GM21390 (cell line): Measurements from ENCODE around the gene KRTAP2-3.
"Not testable (repeated sequence)": the region's sequence is repeated elsewhere in the genome, so short reads cannot be mapped to it uniquely, and the experiment has no call there.

Experiments used
- ATAC-seq: cut with Tn5 transposase; IDR thresholded peaks from one replicate; pipeline ENCODE4 v1.9.1; 2021; ENCODE audit not compliant: unreplicated experiment

KRTAP2-3 gene

DNA sequence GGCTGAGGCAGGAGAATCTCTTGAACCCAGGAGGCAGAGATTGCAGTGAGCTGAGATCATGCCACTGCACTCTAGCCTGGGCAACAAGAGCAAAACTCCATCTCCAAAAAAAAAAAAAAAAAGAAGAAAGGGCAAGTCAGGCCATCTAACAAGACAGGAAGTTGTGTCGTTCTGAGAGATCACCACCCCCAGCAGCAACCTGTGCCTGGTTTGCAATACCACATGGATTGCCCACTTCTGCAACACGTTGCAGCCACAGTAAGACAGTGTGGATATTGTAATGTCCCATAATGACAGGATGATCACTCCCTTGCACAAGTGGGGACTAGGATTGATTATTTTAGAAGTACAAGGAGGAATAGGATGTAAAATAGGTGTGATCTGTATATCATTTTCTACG, 9.1 kb upstream of the KRTAP2-3 start:
- ATAC-seq, result no peak

DNA sequence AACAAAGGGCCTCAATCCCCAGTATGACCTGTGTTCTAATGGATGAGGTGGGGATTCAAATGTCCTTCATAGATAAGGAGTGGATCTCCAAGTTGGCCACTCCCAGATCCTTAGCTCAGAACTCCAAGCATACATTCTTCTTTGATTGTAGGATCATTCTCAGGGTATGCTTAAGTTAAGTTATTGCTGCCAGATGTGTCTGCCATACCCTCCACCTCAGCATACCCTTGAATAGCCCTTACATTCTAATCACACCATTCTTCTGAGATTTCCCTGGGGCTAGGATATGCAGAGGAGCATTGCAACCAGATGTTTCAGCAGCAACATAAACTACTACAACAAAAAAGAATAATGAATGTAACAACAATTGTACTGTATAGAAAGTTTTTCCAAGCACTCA, 7.4 kb upstream of the KRTAP2-3 start:
- ATAC-seq, result no peak

DNA sequence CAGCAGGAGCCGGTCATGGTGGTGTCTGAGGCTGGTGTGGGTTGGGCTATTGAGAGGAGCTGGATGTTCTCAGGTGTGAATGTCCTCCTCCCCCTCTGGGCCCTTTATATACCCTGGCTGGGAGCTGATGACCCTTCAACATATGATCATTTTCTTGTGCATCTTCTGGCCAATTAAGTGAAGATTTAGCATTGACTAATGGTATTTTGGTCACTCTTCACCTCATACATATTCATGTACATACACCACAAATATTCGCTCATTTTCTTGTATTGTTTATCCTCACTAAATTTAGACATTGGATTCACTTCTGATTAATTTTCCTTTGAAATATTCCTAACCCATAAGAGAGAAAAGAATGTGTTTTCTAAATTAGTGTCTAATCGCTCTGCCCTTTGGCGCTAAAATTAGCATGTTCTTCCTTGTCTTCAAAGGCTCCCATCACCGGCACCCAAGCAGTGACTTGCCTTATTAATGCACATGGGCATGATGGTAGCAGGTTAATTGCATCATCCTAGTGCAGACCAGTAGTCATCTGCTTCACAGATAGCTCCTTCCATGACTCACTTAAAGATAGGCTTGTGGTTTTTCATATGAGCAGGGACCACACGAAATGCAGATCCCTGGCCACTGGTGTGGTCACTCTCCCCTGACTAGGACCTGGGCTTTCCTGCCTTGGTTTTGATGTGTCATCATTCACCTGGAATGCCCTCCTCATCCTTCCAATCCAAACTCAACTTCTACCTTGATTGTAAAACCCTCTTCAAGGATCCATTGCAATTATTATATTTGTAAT, 6.1 kb upstream of the KRTAP2-3 start, which contains the start of gene KRTAP2-4:
TSS of gene KRTAP2-4 (minus strand) at position 51 of the 796 bp plus-strand sequence. CDS start at position 17, 34 bp downstream.
- ATAC-seq, result no peak

DNA sequence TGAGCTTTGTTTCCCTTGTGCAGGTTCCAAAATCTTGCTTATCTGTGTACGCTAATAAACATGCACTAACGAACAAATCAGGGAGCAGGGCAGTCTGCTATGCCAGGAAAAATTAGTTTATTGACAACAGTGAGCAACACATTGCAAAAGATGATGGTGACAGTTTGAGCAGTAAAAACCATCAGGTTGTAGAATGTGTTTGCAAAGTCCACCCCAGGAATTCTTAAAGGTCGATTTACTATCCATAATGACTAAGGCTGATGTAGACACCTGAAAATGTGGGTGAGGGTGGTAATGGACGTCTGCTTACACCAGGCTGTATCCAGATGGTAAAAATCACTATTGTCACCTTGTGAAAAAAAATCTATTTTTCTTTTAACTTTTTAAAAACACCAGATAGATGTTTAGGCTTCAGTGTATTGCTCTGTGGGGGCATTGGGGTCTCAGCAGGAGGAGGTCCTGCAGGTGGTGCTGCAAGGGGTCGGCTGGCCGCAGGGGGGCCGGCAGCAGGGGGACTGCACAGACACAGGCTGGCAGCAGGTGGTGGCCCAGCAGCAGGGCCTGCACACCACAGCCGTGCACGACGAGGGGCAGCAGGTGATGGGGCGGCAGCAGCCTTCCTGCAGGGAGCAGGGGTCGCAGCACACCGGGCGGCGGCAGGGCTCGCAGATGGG, 5.2 kb upstream of the KRTAP2-3 start:
- ATAC-seq, result not testable (repeated sequence)

DNA sequence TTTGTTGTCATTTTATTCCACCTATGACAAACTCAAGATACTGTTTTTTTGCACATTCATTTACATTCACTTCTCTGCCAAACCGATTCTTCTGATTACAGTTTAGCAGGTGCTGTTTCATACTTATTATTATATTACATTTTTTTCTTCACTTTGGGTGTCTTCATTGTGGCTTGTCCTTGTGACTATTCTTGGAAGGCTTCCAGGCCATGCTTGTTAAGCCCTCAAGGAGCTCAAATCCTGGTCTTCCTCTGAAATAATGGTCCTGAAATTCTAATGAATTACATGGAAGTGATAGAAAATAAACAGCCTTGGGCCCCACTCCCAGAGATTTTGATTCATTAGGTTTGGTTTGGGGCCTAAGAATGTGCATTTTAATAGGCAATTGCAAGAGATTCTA, 4.4 kb upstream of the KRTAP2-3 start:
- ATAC-seq, result no peak

DNA sequence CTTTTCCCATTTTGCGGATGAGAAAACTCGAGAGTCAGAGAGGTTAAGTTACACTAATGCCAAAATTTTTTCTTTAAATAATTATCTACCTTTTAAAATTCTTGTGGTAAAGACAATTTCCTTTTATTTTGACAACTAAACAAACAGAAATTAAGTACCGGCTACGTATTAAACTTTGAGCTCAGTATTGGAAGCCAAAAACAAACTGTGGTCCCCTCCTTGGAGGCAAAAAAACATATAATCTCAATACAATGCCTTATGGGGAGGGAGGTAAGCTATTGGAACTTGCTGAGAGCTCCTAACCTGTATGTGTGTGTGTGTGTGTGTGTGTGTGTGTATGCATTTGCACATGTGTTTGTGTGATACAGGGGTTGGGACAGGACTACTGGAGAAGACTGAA, 3.5 kb upstream of the KRTAP2-3 start:
- no peak for ATAC-seq

DNA sequence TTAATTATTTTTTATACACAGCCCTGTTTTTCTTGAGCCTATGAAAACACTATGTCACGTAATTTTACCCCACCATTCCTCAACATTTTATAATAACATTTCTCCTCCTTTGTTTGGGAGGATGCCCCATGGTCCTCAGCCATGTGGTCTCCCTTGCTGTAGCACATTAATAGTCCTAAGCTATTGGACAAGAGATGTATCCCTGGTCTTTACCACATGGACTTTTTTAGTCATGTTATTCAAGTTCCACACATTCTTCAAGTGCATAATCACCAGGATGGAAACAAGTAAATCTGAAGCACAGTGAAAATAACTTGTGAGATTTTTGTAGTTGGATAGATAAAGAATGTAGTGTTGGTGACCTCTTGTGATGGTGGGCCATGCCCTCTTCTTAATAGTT, 2.0 kb upstream of the KRTAP2-3 start:
- no peak for ATAC-seq

DNA sequence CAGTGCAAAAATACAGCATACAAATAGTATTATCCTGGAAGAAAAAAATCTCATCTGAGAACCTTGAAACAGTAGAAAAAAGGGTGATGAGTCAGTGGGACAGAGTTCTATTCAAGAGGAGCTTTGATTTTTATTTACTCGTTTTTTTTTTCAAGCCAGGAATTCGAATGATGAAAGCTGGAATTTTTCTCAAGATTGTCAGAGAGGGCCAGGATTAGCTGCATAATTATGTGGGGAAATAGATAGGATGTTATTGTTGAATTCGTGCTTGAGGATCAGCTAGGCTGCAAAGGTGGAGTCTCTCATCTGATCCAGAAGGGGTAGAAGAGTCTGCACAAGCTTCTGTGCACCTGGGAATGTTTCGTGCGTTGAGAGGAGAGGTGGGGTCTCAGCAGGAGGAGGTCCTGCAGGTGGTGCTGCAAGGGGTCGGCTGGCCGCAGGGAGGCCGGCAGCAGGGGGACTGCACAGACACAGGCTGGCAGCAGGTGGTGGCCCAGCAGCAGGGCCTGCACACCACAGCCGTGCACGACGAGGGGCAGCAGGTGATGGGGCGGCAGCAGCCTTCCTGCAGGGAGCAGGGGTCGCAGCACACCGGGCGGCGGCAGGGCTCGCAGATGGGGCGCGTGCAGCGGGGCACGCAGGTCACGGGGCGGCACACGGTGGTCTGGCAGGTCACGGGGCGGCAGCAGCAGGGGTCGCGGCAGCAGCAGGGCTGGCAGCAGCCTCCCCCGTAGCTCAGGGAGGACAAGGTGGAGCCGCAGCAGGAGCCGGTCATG, 450 bp downstream of the KRTAP2-3 start:
- not testable (repeated sequence) for ATAC-seq

DNA sequence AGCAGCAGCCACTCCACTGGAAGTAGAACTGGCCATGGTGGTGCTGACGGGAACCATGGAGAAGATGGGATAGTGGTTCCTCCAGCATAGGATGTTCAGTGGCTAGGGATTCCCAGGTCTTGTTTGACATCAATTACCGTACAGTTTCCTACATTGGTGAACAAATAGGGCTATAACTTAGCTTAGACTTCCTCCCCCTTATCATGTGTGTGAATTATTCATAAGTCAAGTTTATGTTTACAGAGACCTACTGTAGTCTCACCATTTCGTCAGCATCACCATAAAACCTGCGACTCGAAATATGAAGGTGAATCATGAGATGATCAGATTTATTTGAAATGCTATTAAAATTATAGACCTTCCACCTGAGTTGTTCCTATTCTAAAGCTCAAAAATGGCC, 1.2 kb downstream of the KRTAP2-3 start:
- ATAC-seq, result no peak

DNA sequence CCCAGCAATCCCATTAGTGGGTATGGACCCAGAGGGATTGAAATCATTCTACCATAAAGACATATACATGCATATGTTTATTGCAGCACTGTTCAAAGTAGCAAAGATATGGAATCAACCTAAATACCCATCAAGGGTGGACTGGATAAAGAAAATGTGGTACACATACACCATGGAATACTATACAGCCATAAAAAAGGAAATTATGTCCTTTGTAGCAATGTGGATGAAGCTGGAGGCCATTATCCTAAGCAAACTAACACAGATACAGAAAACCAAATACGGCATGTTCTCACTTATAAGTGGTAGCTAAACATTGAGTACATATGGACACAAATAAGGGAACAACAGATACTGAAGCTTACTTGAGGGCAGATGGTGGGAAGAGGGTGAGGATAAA, 2.4 kb downstream of the KRTAP2-3 start:
- ATAC-seq, result no peak

DNA sequence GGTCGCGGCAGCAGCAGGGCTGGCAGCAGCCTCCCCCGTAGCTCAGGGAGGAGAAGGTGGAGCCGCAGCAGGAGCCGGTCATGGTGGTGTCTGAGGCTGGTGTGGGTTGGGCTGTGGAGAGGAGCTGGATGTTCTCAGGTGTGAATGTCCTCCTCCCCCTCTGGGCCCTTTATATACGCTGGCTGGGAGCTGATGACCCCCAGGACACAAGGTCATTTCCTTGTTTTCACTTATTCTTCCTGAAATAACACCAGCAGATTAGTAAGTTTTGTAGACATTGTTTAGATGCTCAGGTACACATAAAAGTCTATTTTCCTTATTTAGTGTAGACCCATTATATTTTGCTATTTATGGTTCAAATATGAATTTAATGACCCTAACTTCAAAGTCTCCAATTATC, 4.8 kb downstream of the KRTAP2-3 start, which contains the start of gene KRTAP2-2:
TSS of gene KRTAP2-2 (minus strand) at position 101 of the 400 bp plus-strand sequence. CDS start at position 82, 19 bp downstream.
- not testable (repeated sequence) for ATAC-seq

DNA sequence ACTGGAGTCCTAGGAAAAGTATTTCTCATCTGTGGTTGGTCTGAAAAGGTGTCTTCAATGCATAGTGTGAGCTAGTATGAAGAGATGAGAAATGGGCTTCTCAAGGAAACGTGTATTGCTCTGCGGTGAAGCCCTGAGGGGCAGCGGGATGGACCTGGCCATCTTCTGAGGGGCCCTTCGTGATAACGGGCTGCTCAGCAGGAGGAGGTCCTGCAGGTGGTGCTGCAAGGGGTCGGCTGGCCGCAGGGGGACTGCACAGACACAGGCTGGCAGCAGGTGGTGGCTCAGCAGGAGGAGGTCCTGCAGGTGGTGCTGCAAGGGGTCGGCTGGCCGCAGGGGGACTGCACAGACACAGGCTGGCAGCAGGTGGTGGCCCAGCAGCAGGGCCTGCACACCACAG, 5.4 kb downstream of the KRTAP2-3 start:
- not testable (repeated sequence) for ATAC-seq

DNA sequence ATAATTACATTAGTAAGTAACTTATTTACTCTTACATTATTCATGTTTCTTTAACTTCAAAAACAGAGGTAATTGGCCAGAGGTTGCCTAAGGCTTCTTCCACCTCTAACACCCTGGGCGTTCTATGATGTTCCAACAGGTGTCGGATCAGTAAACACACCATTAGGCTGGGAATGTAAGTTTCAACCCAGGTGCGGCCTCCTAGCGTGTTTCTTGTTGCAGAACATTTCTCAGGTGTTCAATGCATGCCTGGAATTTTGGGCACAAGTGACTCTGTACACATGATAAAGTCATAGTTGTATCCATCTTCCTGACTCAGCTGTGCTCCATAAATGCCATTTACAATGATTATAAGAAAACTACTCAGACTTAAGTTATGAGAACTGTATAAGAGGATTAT, 5.9 kb downstream of the KRTAP2-3 start:
- no peak for ATAC-seq

DNA sequence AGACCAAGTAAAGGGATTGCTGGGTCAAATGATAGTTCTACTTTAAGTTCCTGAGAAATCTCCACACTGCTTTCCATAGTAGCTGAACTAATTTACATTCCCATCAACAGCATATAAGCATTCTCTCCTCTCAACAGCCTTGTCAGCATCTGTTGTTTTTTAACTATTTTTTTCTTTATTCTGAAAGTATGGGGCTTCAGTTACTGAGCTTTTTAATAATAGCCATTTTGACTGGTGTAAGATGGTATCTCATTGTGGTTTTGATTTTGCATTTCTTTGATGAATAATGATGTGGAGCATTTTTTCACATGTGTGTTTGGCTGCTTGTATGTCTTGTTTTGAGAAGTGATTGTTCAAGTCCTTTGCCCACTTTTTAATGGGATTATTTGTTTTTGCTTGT, 7.3 kb downstream of the KRTAP2-3 start:
- no peak for ATAC-seq

DNA sequence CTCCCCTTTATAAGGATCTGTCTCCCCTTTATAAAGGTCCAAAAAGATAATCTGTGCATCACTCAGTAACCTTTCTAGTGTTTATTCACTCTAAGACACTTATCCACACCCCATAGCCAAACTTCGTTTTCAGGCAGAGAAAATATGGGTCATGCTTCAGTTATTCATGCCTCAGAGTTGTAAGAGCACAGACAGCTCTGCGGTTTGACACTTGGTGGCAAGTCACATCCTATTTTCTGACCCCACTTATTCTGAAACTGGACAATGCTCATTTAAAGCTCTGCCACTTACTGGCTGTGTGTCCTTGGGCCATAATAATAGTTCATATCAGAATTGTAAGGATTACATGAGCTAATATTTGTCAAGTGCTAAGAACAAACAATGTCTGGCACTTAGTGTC, 10.8 kb downstream of the KRTAP2-3 start:
- no peak for ATAC-seq

DNA sequence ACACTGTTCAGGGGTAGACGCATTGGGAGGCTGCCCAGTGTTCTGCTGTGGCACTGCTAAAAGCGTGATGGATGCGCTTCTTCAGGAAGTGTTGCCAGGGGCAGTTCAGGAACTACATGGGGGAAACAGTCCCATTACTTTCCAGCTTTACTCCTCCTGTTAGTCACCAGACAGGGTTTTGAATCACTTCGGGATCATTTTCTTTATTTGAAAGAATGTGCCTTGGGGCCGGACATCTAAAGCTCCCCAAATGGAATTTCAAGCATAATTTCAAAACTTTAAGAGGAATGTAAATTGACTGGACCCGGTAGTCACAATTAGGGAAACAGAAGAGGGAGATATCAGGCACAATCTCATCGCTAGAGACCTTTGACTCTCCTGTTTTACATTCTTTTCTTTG, 11.5 kb downstream of the KRTAP2-3 start:
- no peak for ATAC-seq

DNA sequence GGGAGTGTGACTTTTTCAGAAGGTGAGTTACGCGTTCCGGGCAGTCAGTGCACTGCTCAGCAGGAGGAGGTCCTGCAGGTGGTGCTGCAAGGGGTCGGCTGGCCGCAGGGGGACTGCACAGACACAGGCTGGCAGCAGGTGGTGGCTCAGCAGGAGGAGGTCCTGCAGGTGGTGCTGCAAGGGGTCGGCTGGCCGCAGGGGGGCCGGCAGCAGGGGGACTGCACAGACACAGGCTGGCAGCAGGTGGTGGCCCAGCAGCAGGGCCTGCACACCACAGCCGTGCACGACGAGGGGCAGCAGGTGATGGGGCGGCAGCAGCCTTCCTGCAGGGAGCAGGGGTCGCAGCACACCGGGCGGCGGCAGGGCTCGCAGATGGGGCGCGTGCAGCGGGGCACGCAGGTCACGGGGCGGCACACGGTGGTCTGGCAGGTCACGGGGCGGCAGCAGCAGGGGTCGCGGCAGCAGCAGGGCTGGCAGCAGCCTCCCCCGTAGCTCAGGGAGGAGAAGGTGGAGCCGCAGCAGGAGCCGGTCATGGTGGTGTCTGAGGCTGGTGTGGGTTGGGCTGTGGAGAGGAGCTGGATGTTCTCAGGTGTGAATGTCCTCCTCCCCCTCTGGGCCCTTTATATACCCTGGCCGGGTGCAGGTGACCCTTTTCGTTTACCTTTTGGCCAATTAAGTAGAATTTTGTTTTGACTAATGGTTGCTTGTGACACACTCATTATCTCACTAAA, 13.0 kb downstream of the KRTAP2-3 start, which contains the start of gene KRTAP2-1:
TSS of gene KRTAP2-1 (minus strand) at position 582 of the 731 bp plus-strand sequence. CDS start at position 533, 49 bp downstream.
- ATAC-seq, result not testable (repeated sequence)

DNA sequence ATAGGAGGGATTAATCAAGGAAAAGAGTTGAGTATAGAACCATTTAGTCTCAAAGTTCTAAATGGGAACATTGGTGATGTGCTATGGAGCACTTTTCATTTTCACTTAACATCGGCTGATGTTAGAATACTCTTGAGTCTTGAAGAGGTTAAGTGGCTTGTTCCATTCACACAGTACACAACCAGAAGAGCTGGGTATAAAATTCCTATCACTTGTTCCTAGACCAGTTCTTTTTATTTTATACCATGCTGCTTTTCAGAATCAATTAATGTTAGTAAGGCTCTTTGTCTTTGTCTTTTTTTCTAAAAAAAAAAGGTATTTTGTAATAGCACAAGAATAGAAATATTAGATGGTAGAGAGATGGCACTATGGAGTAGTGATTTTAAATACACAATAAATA, 17.0 kb downstream of the KRTAP2-3 start:
- ATAC-seq, result no peak

DNA sequence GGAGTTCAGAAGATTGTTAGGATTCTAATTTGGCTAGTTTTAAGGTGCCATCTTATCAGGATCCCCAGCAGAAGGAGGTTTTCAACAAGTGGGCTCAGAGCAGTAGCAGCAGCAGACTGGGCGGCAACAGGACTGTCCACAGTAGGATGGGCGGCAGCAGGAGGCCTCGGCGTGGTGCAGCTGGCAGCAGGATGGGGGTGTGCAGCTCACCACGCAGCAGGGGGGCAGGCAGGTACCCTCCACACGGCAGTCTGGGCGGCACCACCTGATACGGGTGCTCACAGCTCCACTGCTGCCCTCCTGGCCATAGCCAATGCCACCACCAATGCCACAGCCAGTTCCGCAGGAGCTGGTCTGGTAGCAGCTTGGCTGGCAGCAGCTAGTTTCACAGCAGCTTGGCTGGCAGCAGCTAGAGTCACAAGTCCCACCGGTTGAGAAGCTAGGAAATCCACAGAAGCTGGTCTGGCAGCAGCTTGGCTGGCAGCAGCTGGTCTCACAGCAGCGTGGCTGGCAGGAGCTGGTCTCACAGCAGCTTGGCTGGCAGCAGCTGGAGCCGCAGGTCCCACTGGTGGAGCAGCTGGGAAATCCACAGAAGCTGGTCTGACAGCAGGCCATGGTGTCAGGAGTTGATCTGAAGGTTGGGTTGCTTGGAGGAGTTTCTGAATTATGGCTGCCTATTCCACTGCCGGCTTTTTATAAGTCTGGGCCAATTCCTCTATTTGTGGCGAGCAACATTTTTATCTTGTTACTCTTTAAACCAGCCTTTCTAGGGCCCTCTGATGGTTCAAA, 18.9 kb downstream of the KRTAP2-3 start, which contains the start of gene KRTAP1-1:
TSS of gene KRTAP1-1 (minus strand) at position 668 of the 789 bp plus-strand sequence. CDS start at position 615, 53 bp downstream.
- not testable (repeated sequence) for ATAC-seq
